Suppressor macrophage (primary cell): ENCODE results near the gene LSM7.
A peak's percentile ranks its signal among the peaks of the same experiment; 100 is the strongest.

Experiments
- DNase-seq, 4 experiments: peaks; one replicate each; pipeline ENCODE4 v3.0.0-alpha.2; 2020 to 2022

LSM7 gene

GRCh38 chr19:2276429-2276986 is 51.9 kb downstream of the LSM7 start:
- no peak for DNase-seq

DNA sequence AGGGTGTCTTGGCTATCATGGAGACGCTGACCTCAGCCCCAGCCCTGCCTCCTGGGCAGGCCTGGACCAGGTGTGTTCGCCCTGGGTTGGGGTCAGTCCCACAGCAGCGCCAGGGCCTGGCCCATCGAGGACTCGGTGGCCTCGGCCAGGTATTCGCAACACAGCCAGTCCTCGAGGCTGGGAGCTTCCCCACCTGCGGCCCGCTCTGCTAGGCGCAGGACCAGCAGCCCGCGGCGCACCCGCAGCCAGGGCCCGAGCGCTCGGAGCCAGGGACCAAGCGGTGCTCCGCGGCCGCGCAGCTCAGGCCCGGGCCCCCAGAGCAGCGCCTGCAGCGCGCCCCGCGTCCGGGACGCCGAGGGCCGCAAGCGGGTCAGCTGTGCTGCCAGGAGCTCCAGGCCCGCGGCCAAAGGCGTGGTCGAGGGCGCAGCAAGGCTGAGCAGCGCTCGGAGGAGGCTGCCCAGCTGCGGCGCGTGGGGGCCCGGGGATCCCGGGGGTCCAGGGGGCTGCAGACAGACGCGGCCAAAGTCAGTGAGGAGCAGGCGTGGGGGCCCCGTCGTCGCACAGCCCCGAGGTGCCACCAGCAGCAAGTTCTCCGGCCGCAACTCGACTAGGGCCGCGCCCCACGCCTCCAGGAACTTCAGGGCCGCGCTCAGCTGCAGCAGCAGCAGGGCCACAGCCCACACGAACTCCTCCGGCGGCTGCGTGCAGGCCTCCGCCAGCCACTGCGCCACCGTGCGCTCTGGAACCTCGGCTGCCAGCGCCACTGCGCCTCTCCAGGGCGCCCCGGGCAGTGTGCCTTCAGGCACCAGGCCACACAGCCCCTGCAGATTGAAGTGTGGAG is 52.6 kb downstream of the LSM7 start:
- DNase-seq, result no peak

- peak; percentile 82 to 89 (median 88) for DNase-seq
These were observed 53.4 kb downstream of the LSM7 start for GRCh38 chr19:2274931-2275535.

DNA sequence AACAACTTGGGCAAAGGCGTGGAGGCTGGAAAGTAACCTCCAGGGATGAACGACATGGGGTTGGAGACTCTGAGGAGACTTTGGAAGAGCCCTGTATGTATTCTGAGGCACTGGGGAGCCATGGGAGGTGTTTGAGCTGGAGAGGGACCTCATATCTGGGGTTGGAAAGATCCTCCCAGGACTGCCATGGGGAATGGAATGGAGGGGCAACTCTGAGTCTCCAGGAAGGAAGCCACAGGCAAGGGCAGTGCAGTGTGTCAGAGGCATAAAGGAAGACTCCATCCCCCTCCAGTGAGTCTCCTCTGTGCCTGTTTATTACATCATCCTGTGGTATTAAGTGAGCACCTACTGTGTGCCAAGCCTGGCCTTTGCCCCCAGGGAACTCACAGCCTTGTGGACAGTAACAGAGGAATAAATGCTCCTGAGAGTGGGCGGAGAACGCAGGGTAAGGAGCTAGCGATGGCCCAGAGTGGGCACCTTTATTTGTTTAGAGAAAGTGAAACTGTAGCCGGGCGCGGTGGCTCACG is 54.1 kb downstream of the LSM7 start:
- peak in 1 of 4 experiments; percentile 21 for DNase-seq

DNA sequence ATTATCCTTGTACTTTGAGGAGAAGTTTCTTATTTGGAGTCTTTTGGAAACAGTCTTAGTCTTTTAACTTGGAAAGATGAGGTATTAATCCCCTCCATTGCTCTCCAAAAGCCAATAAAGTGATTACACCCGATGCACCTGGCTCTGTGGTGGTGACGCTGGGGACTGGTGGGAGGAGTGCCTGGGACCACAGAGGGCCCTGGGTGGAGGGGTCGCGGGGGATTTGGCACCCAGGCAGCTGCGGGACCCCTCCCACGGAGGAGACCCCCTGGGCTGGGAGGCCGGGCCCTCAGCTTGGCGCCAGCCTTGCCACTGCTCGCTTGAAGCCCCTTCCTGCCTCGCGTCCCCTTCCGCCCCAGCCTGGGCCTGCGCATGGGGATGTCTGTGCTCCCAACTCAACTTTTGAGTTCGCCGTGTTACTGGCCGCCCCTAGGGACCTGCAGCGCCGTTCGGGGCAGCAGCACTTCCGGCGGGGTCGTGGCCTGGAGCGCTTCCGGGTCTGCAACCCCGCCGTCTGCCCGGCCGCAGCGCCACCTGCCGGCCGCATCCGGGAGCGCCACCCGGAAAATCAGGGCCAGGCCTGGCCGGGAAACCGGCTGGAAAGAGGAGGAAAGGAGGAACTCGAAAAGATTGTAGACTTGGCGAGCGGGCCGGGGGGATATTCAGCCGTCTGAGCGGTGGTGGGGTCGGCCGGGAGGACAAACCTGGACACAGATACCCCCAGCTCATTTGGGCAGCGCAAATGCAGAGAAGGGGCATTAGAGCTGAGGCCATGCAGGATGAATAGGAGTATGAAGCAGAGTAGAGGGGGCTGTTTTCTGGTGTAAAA is 54.8 kb downstream of the LSM7 start:
- DNase-seq, result peak; percentile 83 to 90 (median 88)
